Measurements from ENCODE around the gene TULP3. TPM values are rescaled to one million over a fixed set of nuclear protein-coding genes. Genes with fewer than 3 reads are reported as not detected.

Gene TULP3
- total and polyA plus RNA-seq, 10 of the 15 experiments (the other 5 are each of a cell fraction or from before 2014, with no cell fraction given) = 3.1 to 10.4 (median 8.1) TPM

DNA sequence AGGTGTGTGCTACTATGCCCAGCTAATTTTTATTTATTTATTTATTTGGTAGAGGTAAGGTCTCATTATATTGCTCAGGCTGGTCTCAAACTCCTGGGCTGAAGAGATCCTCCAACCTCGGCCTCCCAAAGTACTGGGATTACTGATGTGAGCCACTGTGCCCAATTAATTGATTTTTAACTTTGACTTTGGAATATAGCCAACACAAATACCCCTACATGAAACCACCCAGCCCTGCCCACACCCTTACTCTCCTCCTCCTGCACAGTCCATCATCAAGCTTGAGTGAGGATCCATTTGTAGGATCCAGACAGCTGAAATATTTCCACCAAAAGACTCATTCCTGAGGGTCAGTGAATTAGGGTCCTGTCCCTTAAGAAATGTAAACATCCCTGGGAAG, 65.2 kb downstream of the TULP3 start:
- RAD21 ChIA-PET (ENCODE audit: unreplicated experiment) = no interaction called here
- no peak overlapping the region for H3K27ac ChIP-seq (ENCODE audit: control insufficient read depth, insufficient read depth)
- no peak for TF ChIP-seq SIN3A (IDR thresholded peaks at IDR 0.05; ENCODE audit: low read depth, low read length)
- TF ChIP-seq, protein P1, sequence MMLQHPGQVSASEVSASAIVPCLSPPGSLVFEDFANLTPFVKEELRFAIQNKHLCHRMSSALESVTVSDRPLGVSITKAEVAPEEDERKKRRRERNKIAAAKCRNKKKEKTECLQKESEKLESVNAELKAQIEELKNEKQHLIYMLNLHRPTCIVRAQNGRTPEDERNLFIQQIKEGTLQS (IDR thresholded peaks at IDR 0.05; ENCODE audit: borderline replicate concordance, extremely low read depth, low read depth, low read length) = no peak
- TF ChIP-seq MTA2 (IDR thresholded peaks at IDR 0.05; ENCODE audit: low read depth) = no peak
- no peak for TF ChIP-seq RELB (IDR thresholded peaks at IDR 0.05; ENCODE audit: low read depth)
- no peak for TF ChIP-seq KLF5 (IDR thresholded peaks at IDR 0.05; ENCODE audit: partially characterized antibody)
- no peak for TF ChIP-seq YY1 (IDR thresholded peaks at IDR 0.05; ENCODE audit: low read depth, low read length)
- TF ChIP-seq BCL11A (IDR thresholded peaks at IDR 0.05; ENCODE audit: low read depth, low read length) = no peak
- H3K9ac ChIP-seq (ENCODE audit: control insufficient read depth, insufficient read depth, low read length) = no peak overlapping the region
- no TSS peak for BruUV-seq (replicated peaks)
- intact Hi-C loops (cut with micrococcal nuclease; ENCODE audit: unreplicated experiment) (no loop called here), in situ Hi-C loops (cut with MboI) (no loop called here)
- no peak overlapping the region for H2AFZ ChIP-seq (ENCODE audit: control insufficient read depth, low read depth, low read length)
- CTCF ChIA-PET = no interaction called here
- ATAC-seq = no peak
- H3K27me3 ChIP-seq (replicated peaks in 1 of 2; ENCODE audit: control insufficient read depth in 2 of 2, insufficient read depth in 2 of 2, low read length in 1 of 2) = peaks cover 3 to 7% of the 10 kb centered on the region in 2 experiments; a peak in 3 of 4 replicates
- SMC1A ChIA-PET (ENCODE audit: uncharacterized antibody, unreplicated experiment) = no interaction called here
- no peaks in the 10 kb centered on the region for H3K79me2 ChIP-seq (ENCODE audit: control insufficient read depth, insufficient read depth, low read length)
- H3K4me2 ChIP-seq (ENCODE audit: control insufficient read depth, insufficient read depth) = no peak overlapping the region
- POLR2A ChIA-PET = no interaction called here
- no peaks in the 10 kb centered on the region for H4K20me1 ChIP-seq (ENCODE audit: control insufficient read depth, insufficient read depth)
- 0% methylated on average over 1 of the region's 1 CpG for WGBS (ENCODE audit: insufficient coverage, insufficient replicate concordance, low lambda C conversion rate, missing lambda C conversion rate)
- no peaks in the 10 kb centered on the region; the same call in 1 of the 2 replicates for H3K4me1 ChIP-seq (ENCODE audit: control insufficient read depth, insufficient read depth, low read length)
- H3K4me3 ChIP-seq = no peak overlapping the region
- DNase-seq (ENCODE audit: low read depth, low spot score) = no peak
- H3K36me3 ChIP-seq (ENCODE audit: control insufficient read depth in 2 of 2, insufficient read depth in 2 of 2, low read length in 1 of 2) = no peaks in the 10 kb centered on the region
- FAIRE-seq = no peak
- H3K9me3 ChIP-seq (replicated peaks; ENCODE audit: control insufficient read depth, insufficient read depth, low read length) = no peaks in the 10 kb centered on the region
